Natural killer cell (primary cell): Measurements from ENCODE around the gene HMCES. TPM values are rescaled to one million over a fixed set of nuclear protein-coding genes. Genes with fewer than 3 reads are reported as not detected.

Experiments used
- ATAC-seq, 3 donors: fragments of 150-1000 bp in 2 of 3; fragments of 200-7000 bp in 1 of 3; cut with Tn5 transposase; 1 replicate in 1 of 3; 2 replicates in 2 of 3; pipeline ENCODE4 v1.10.0; 2021; ENCODE audit warnings: mild to moderate bottlenecking in 2 of 3, moderate library complexity in 2 of 3
- DNase-seq, 2 donors: peaks; one replicate each; pipeline versions ENCODE4 v3.0.0 to v3.0.0-alpha.2; 2013 to 2021; ENCODE audit warnings: mixed read lengths in 1 of 2
- H3K27ac ChIP-seq: one replicate; pipeline ENCODE4 v1.5.1; 2013; ENCODE audit warnings: mild to moderate bottlenecking, low read length
- H3K27me3 ChIP-seq: one replicate; pipeline ENCODE4 v1.6.1; 2013; ENCODE audit warnings: low read length; ENCODE audit not compliant: control insufficient read depth, insufficient read depth
- H3K36me3 ChIP-seq: one replicate; pipeline ENCODE4 v1.6.1; 2013; ENCODE audit warnings: low read length; ENCODE audit not compliant: control insufficient read depth, insufficient read depth
- H3K4me1 ChIP-seq: one replicate; pipeline ENCODE4 v1.6.1; 2013; ENCODE audit warnings: low read length; ENCODE audit not compliant: control insufficient read depth, insufficient read depth
- H3K4me3 ChIP-seq: one replicate; pipeline ENCODE4 v1.5.1; 2013; ENCODE audit warnings: low read length
- H3K9me3 ChIP-seq: one replicate; pipeline ENCODE4 v1.6.1; 2013; ENCODE audit warnings: low read length; ENCODE audit not compliant: control insufficient read depth, insufficient read depth
- H3K27ac Mint-ChIP-seq, 2 donors: one replicate each; pipeline ENCODE4 v1.8.0; 2022; ENCODE audit warnings: mild to moderate bottlenecking in 2 of 2, mixed read lengths in 2 of 2, moderate library complexity in 1 of 2
- H3K27me3 Mint-ChIP-seq, 2 donors: one replicate each; pipeline ENCODE4 v1.8.0; 2022; ENCODE audit warnings: low read depth in 2 of 2, mixed read lengths in 2 of 2
- H3K36me3 Mint-ChIP-seq: one replicate; pipeline ENCODE4 v1.8.0; 2022; ENCODE audit warnings: mixed read lengths
- H3K4me1 Mint-ChIP-seq, 2 donors: one replicate each; pipeline ENCODE4 v1.8.0; 2022; ENCODE audit warnings: mixed read lengths in 2 of 2
- H3K4me3 Mint-ChIP-seq: one replicate; pipeline ENCODE4 v1.8.0; 2022; ENCODE audit warnings: mild to moderate bottlenecking, moderate library complexity, mixed read lengths
- H3K9me3 Mint-ChIP-seq, 2 donors: one replicate each; pipeline ENCODE4 v1.8.0; 2022; ENCODE audit warnings: mixed read lengths in 2 of 2
- WGBS: methylation state at CpG from one replicate; pipeline ENCODE4 v1.1.7; 2013; ENCODE audit warnings: missing lambda C conversion rate; ENCODE audit not compliant: insufficient coverage; 5-methylcytosine and 5-hydroxymethylcytosine counted together
- intact Hi-C: fragments of 100-400 bp; cut with micrococcal nuclease; formaldehyde crosslinking; loops from one replicate; pipeline ENCODE4 v1.14.2; 2022
- total RNA-seq, 4 donors: library from RNA; stranded (reverse); fragments of 120-200 nt in 1 of 4; gene quantifications; one replicate each; pipeline versions ENCODE4 v1.2.3 to v1.2.4, GENCODE V29; 2013 to 2022
- TF ChIP-seq, protein P1 (sequence below): fragments of 200-600 bp; IDR thresholded peaks from one replicate; pipeline ENCODE4 v1.8.0; 2022; ENCODE audit warnings: antibody characterized with exemption

HMCES gene
- total RNA-seq, 3 donors from 2014 or later (not counting 1 experiment from before 2014, with no cell fraction given): 37.3 to 42.8 (median 40.9) TPM

DNA sequence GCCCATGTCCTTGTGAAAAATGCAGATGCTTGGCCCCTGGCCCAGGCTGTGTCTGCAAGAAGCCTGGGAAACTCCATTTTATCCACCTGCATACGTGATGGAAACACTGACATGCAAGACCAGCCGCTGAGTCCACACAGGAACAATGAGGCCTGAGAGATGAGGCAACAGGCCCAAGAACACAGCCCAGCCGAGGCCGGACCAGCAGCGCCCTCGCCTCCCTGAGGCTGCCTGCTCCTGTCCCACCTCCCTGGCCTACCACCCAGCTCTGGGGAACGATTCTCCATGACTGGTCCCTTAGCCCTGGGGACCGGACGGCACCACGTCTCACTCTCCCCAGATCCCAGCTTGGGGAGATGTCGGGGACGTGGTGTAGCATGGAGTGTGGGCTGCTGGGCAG is 47.5 kb downstream of the HMCES start:
- no peaks in the 10 kb centered on the region for H3K4me1 Mint-ChIP-seq
- WGBS: 93% methylated on average over 12 of the region's 12 CpGs
- H3K9me3 ChIP-seq: no peaks in the 10 kb centered on the region
- H3K27ac ChIP-seq: no peak overlapping the region
- intact Hi-C loops: no loop called here
- TF ChIP-seq, protein P1, sequence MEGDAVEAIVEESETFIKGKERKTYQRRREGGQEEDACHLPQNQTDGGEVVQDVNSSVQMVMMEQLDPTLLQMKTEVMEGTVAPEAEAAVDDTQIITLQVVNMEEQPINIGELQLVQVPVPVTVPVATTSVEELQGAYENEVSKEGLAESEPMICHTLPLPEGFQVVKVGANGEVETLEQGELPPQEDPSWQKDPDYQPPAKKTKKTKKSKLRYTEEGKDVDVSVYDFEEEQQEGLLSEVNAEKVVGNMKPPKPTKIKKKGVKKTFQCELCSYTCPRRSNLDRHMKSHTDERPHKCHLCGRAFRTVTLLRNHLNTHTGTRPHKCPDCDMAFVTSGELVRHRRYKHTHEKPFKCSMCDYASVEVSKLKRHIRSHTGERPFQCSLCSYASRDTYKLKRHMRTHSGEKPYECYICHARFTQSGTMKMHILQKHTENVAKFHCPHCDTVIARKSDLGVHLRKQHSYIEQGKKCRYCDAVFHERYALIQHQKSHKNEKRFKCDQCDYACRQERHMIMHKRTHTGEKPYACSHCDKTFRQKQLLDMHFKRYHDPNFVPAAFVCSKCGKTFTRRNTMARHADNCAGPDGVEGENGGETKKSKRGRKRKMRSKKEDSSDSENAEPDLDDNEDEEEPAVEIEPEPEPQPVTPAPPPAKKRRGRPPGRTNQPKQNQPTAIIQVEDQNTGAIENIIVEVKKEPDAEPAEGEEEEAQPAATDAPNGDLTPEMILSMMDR: no peak
- H3K4me1 ChIP-seq: no peaks in the 10 kb centered on the region
- DNase-seq: no peak
- no peaks in the 10 kb centered on the region for H3K36me3 ChIP-seq
- no peak overlapping the region for H3K4me3 ChIP-seq
- H3K27me3 ChIP-seq: no peaks in the 10 kb centered on the region
- no peak overlapping the region for H3K27ac Mint-ChIP-seq
- no peak for ATAC-seq
- H3K9me3 Mint-ChIP-seq: no peaks in the 10 kb centered on the region
- no peak overlapping the region for H3K4me3 Mint-ChIP-seq
- H3K27me3 Mint-ChIP-seq: no peaks in the 10 kb centered on the region
- H3K36me3 Mint-ChIP-seq: no peaks in the 10 kb centered on the region

DNA sequence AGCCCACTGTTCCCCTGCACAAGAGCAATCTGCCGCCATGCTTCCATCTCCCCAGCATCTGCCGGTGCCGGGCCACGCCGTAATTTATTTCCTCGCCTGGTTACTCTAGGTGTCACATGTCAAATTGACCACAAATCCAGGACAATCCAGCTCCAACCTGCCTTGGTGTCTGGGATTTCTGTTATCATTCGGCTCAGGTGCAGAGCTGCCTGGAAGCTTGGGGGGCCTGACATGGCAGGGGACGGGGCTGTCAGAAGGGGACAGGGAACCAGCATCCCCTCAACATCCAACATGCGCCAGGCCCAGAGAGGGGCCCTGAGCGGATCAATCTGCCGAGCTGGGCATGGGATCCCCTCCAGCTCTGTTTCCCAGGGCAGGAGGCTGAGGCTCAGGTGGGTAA is 47.9 kb downstream of the HMCES start:
- H3K27me3 Mint-ChIP-seq: no peaks in the 10 kb centered on the region
- no peaks in the 10 kb centered on the region for H3K4me1 Mint-ChIP-seq

DNA sequence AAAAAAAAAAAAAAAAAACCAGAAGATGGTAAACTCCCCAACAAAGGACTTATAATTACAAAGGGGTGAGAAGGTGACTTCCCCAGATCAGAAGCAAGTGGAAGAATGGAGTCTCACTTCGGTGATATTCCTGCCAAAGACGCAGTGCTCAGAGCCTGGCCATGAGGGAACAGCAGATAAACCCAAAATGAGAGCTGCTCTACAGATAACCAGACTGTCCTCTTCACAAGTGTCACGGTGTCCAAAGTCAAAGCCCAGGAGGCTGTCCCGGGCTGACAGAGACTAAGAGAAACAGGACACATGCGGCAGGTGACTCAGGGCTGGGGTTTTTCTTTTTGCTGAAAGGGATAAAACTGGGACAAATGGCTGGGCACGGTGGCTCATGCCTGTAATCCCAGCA is 48.8 kb downstream of the HMCES start:
- Mint-ChIP-seq H3K36me3 (no peaks in the 10 kb centered on the region), H3K27me3 (no peaks in the 10 kb centered on the region), H3K27ac (no peak overlapping the region), H3K4me1 (no peaks in the 10 kb centered on the region), H3K4me3 (no peak overlapping the region), H3K9me3 (no peaks in the 10 kb centered on the region)
- TF ChIP-seq, protein P1: no peak
- 97% methylated on average over 6 of the region's 6 CpGs for WGBS
- intact Hi-C loops: no loop called here
- Histone ChIP-seq H3K36me3 (no peaks in the 10 kb centered on the region), H3K9me3 (no peaks in the 10 kb centered on the region), H3K4me1 (no peaks in the 10 kb centered on the region), H3K4me3 (no peak overlapping the region), H3K27ac (no peak overlapping the region), H3K27me3 (no peaks in the 10 kb centered on the region)
- ATAC-seq (no peak), DNase-seq (no peak)

More for the DNA sequence above, 47.9 kb downstream of the HMCES start:
- no peaks in the 10 kb centered on the region for H3K9me3 ChIP-seq
- ATAC-seq (no peak), DNase-seq (no peak)
- no peaks in the 10 kb centered on the region for H3K9me3 Mint-ChIP-seq
- H3K4me3 Mint-ChIP-seq: no peak overlapping the region
- TF ChIP-seq, protein P1: no peak
- H3K36me3 Mint-ChIP-seq: no peaks in the 10 kb centered on the region
- H3K4me1 ChIP-seq: no peaks in the 10 kb centered on the region
- H3K27ac Mint-ChIP-seq: no peak overlapping the region
- WGBS: 97% methylated on average over 11 of the region's 11 CpGs
- no peak overlapping the region for H3K27ac ChIP-seq
- intact Hi-C loops: no loop called here
- no peaks in the 10 kb centered on the region for H3K27me3 ChIP-seq
- no peaks in the 10 kb centered on the region for H3K36me3 ChIP-seq
- no peak overlapping the region for H3K4me3 ChIP-seq

DNA sequence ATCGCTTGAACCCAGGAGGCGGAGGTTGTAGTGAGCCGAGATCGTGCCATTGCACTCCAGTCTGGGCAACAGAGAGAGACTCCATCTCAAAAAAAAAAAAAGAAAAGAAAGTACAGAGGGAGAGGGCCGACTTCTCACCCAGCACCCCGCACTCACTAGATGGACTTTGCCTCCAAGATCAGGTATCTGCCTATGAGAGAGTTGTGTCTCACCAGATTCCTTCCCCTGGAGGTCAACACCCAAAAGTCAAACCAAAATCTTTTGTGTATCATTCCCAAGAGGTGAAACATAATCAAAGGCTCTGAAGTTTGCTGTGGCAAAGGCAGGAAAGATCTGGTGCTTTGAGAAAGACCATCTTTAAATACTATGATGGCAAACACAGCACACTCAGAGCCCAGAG is 51.2 kb downstream of the HMCES start:
- WGBS: 89% methylated on average over 6 of the region's 6 CpGs
- H3K36me3 Mint-ChIP-seq: no peaks in the 10 kb centered on the region

More for the DNA sequence above, 51.2 kb downstream of the HMCES start:
- Mint-ChIP-seq H3K4me1 (no peaks in the 10 kb centered on the region), H3K27ac (no peak overlapping the region), H3K4me3 (no peak overlapping the region), H3K9me3 (no peaks in the 10 kb centered on the region), H3K27me3 (no peaks in the 10 kb centered on the region)
- DNase-seq (no peak), ATAC-seq (no peak)
- intact Hi-C loops: no loop called here
- Histone ChIP-seq H3K27me3 (no peaks in the 10 kb centered on the region), H3K9me3 (no peaks in the 10 kb centered on the region), H3K36me3 (no peaks in the 10 kb centered on the region), H3K4me1 (no peaks in the 10 kb centered on the region), H3K27ac (no peak overlapping the region), H3K4me3 (no peak overlapping the region)
- TF ChIP-seq, protein P1: no peak
